Activated naive CD4-positive, alpha-beta T cell treated with Interleukin-2 at 50 U/mL for 16 hours (primary cell): ENCODE measurements around the gene SLC27A1.
A peak's percentile ranks its signal among the peaks of the same experiment; 100 is the strongest.
"Not testable (repeated sequence)": the region's sequence is repeated elsewhere in the genome, so short reads cannot be mapped to it uniquely, and the experiment has no call there.

Source experiments
- DNase-seq: peaks from one replicate; pipeline ENCODE4 v3.0.0-alpha.2; 2020

The SLC27A1 gene

GRCh38 chr19:17512574-17512939 lies 42.2 kb downstream of the SLC27A1 start:
- DNase-seq, result no peak

GRCh38 chr19:17515408-17516149 lies 45.3 kb downstream of the SLC27A1 start:
- no peak for DNase-seq

GRCh38 chr19:17517898-17518297 lies 47.6 kb downstream of the SLC27A1 start:
- DNase-seq, result no peak

- DNase-seq, result not testable (repeated sequence)
These were observed 48.3 kb downstream of the SLC27A1 start for GRCh38 chr19:17518654-17519053.

GRCh38 chr19:17519967-17520366 lies 49.6 kb downstream of the SLC27A1 start:
- no peak for DNase-seq

- no peak for DNase-seq
These were observed 50.5 kb downstream of the SLC27A1 start for GRCh38 chr19:17520865-17521264.

GRCh38 chr19:17522988-17523872 lies 52.9 kb downstream of the SLC27A1 start:
- peak; percentile 41 for DNase-seq

GRCh38 chr19:17524651-17525050 lies 54.3 kb downstream of the SLC27A1 start:
- no peak for DNase-seq

- no peak for DNase-seq
These were observed 54.8 kb downstream of the SLC27A1 start for GRCh38 chr19:17525141-17525540.

GRCh38 chr19:17526922-17527321 lies 56.6 kb downstream of the SLC27A1 start:
- DNase-seq, result no peak

GRCh38 chr19:17527326-17527725 lies 57.0 kb downstream of the SLC27A1 start:
- DNase-seq, result no peak

GRCh38 chr19:17528610-17529009 lies 58.3 kb downstream of the SLC27A1 start:
- no peak for DNase-seq

- no peak for DNase-seq
These were observed 59.2 kb downstream of the SLC27A1 start for GRCh38 chr19:17529239-17530158.

GRCh38 chr19:17530586-17530985 lies 60.3 kb downstream of the SLC27A1 start:
- DNase-seq, result no peak

GRCh38 chr19:17532116-17532515 lies 61.8 kb downstream of the SLC27A1 start:
- DNase-seq, result no peak

GRCh38 chr19:17532557-17532956 lies 62.2 kb downstream of the SLC27A1 start:
- DNase-seq, result no peak

- DNase-seq, result no peak
These were observed 64.4 kb downstream of the SLC27A1 start for GRCh38 chr19:17534767-17535166.

- DNase-seq, result no peak
These were observed 66.6 kb downstream of the SLC27A1 start for GRCh38 chr19:17536955-17537354.

GRCh38 chr19:17538684-17539237 lies 68.4 kb downstream of the SLC27A1 start:
- no peak for DNase-seq

- peak; percentile 95 for DNase-seq
These were observed 69.2 kb downstream of the SLC27A1 start for GRCh38 chr19:17539238-17540117.

GRCh38 chr19:17540174-17540573 lies 69.8 kb downstream of the SLC27A1 start:
- DNase-seq, result no peak
